ENCODE results near the gene FAM227B.

The FAM227B gene

GRCh38 chr15:49327927-49328326, 292.7 kb downstream of the FAM227B start:
- no peak for DNase-seq
- H3K9me3 ChIP-seq, result no peaks in the 10 kb centered on the region
- no peaks in the 10 kb centered on the region for H3K36me3 ChIP-seq
- no peak overlapping the region for H3K4me3 ChIP-seq (ENCODE audit: low read depth, low read length)
- no peak for TF ChIP-seq CTCF (IDR thresholded peaks at IDR 0.05; ENCODE audit: low read depth, low read length)
- H3K27me3 ChIP-seq, result no peaks in the 10 kb centered on the region
- H3K4me1 ChIP-seq, result peaks cover 5% of the 10 kb centered on the region; the same call in 1 of the 2 replicates

- no peaks in the 10 kb centered on the region for H3K27me3 ChIP-seq
- TF ChIP-seq CTCF (IDR thresholded peaks at IDR 0.05; ENCODE audit: low read depth, low read length), result no peak
- DNase-seq, result no peak
- no peak overlapping the region for H3K4me3 ChIP-seq (ENCODE audit: low read depth, low read length)
- H3K36me3 ChIP-seq, result no peaks in the 10 kb centered on the region; the same call in 1 of the 2 replicates
- H3K9me3 ChIP-seq, result no peaks in the 10 kb centered on the region
- peaks cover 5% of the 10 kb centered on the region; the same call in 1 of the 2 replicates for H3K4me1 ChIP-seq
Observed at GRCh38 chr15:49323207-49323606, 297.4 kb downstream of the FAM227B start.

- Histone ChIP-seq H3K27me3 (no peaks in the 10 kb centered on the region), H3K4me1 (peaks cover 7% of the 10 kb centered on the region), H3K4me3 (ENCODE audit: low read depth, low read length) (no peak overlapping the region), H3K36me3 (no peaks in the 10 kb centered on the region; the same call in 1 of the 2 replicates), H3K9me3 (no peaks in the 10 kb centered on the region)
- no peak for DNase-seq
- TF ChIP-seq CTCF (IDR thresholded peaks at IDR 0.05; ENCODE audit: low read depth, low read length), result no peak
Observed at GRCh38 chr15:49320351-49320750, 300.3 kb downstream of the FAM227B start.

- H3K4me1 ChIP-seq, result peaks cover 11% of the 10 kb centered on the region
- no peak for TF ChIP-seq CTCF (IDR thresholded peaks at IDR 0.05; ENCODE audit: low read depth, low read length)
- no peaks in the 10 kb centered on the region for H3K9me3 ChIP-seq
- H3K27me3 ChIP-seq, result no peaks in the 10 kb centered on the region
- no peaks in the 10 kb centered on the region; the same call in 1 of the 2 replicates for H3K36me3 ChIP-seq
- DNase-seq, result no peak
- no peak overlapping the region for H3K4me3 ChIP-seq (ENCODE audit: low read depth, low read length)
Observed at GRCh38 chr15:49315391-49315823, 305.2 kb downstream of the FAM227B start.

- Histone ChIP-seq H3K9me3 (no peaks in the 10 kb centered on the region), H3K4me3 (ENCODE audit: low read depth, low read length) (no peak overlapping the region), H3K4me1 (peaks cover 11% of the 10 kb centered on the region), H3K27me3 (no peaks in the 10 kb centered on the region), H3K36me3 (no peaks in the 10 kb centered on the region; the same call in 1 of the 2 replicates)
- no peak for TF ChIP-seq CTCF (IDR thresholded peaks at IDR 0.05; ENCODE audit: low read depth, low read length)
- DNase-seq, result no peak
Observed at GRCh38 chr15:49314716-49315115, 305.9 kb downstream of the FAM227B start.

GRCh38 chr15:49313650-49314049, 307.0 kb downstream of the FAM227B start:
- Histone ChIP-seq H3K36me3 (no peaks in the 10 kb centered on the region; the same call in 1 of the 2 replicates), H3K4me1 (peaks cover 11% of the 10 kb centered on the region), H3K9me3 (no peaks in the 10 kb centered on the region), H3K4me3 (ENCODE audit: low read depth, low read length) (no peak overlapping the region), H3K27me3 (no peaks in the 10 kb centered on the region)
- DNase-seq, result no peak
- no peak for TF ChIP-seq CTCF (IDR thresholded peaks at IDR 0.05; ENCODE audit: low read depth, low read length)
